ENCODE data around the gene SLC25A5. TPM values are rescaled to one million over a fixed set of nuclear protein-coding genes. Genes with fewer than 3 reads are reported as not detected.
"Not testable (repeated sequence)": the region's sequence is repeated elsewhere in the genome, so short reads cannot be mapped to it uniquely, and the experiment has no call there.

Gene SLC25A5
- total and polyA plus RNA-seq, 5 donors from 2014 or later: 165 to 336 (median 262) TPM

DNA sequence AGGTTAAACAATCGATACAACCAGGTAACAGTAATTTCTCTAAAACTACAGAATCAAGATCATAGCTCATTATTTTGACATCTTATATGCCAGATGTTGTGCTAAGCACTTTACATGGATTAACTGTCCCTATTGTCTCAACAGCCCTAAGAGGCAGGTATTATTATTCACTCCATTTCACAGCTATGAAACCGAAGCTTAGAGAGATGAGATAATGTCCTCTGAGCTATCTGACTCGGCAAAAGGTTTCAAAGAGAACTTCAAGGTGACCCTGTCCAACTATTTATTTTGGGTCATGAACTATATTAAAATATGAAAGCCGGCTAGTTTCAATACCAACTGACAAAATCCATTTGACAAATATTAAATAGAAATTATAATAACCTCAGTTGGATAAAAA is 10.3 kb downstream of the SLC25A5 start:
- H3K9me3 Mint-ChIP-seq: no peaks in the 10 kb centered on the region

DNA sequence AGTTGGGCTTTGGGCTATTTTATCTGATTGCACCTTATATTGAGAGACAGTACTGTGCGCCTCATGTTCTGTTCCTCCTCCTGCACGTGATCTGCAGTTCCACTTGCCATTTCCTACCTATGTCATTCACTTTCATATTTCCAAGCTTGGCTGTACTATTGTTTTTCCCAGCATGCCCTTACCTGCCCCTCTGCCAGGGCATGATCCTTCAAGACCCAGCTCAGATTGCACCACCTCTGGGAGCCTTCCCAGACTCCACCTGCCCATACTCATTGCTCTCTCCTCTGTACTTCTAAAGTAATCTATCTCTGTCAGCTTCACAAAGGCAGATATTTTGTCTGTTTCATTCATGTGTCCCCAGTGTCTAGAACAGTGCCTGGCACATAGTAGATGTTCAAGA is 11.6 kb downstream of the SLC25A5 start:
- Histone ChIP-seq H3K27me3 (ENCODE audit: control insufficient read depth, insufficient read depth, low read length) (no peaks in the 10 kb centered on the region), H3K36me3 (ENCODE audit: control insufficient read depth, insufficient read depth, low read length) (no peaks in the 10 kb centered on the region), H3K4me3 (ENCODE audit: low read depth, low read length) (no peak overlapping the region), H3K9me3 (ENCODE audit: control insufficient read depth in 2 of 2, low read length in 2 of 2) (no peaks in the 10 kb centered on the region), H3K27ac (ENCODE audit: insufficient read depth, low read length, poor library complexity, severe bottlenecking) (no peak overlapping the region), H3K4me1 (ENCODE audit: control insufficient read depth, insufficient read depth, low read length, poor library complexity, severe bottlenecking) (peaks cover 6% of the 10 kb centered on the region)
- DNase-seq (no peak), ATAC-seq (ENCODE audit: low read depth in 2 of 2) (no peak)
- Mint-ChIP-seq H3K4me1 (peaks cover 0 to 8% (median 2%) of the 10 kb centered on the region in 4 donors), H3K9me3 (no peaks in the 10 kb centered on the region), H3K4me3 (no peak overlapping the region), H3K36me3 (no peaks in the 10 kb centered on the region), H3K27ac (no peak overlapping the region), H3K27me3 (no peaks in the 10 kb centered on the region)

More for the DNA sequence above, 10.3 kb downstream of the SLC25A5 start:
- Mint-ChIP-seq H3K4me1 (peaks cover 0 to 8% (median 2%) of the 10 kb centered on the region in 4 donors), H3K27ac (no peak overlapping the region), H3K4me3 (no peak overlapping the region), H3K27me3 (no peaks in the 10 kb centered on the region), H3K36me3 (no peaks in the 10 kb centered on the region)
- Histone ChIP-seq H3K36me3 (ENCODE audit: control insufficient read depth, insufficient read depth, low read length) (no peaks in the 10 kb centered on the region), H3K9me3 (ENCODE audit: control insufficient read depth in 2 of 2, low read length in 2 of 2) (no peaks in the 10 kb centered on the region), H3K27me3 (ENCODE audit: control insufficient read depth, insufficient read depth, low read length) (no peaks in the 10 kb centered on the region), H3K4me1 (ENCODE audit: control insufficient read depth, insufficient read depth, low read length, poor library complexity, severe bottlenecking) (peaks cover 6% of the 10 kb centered on the region), H3K27ac (ENCODE audit: insufficient read depth, low read length, poor library complexity, severe bottlenecking) (no peak overlapping the region), H3K4me3 (ENCODE audit: low read depth, low read length) (no peak overlapping the region)
- no peak for DNase-seq
- no peak for ATAC-seq (ENCODE audit: low read depth in 2 of 2)

DNA sequence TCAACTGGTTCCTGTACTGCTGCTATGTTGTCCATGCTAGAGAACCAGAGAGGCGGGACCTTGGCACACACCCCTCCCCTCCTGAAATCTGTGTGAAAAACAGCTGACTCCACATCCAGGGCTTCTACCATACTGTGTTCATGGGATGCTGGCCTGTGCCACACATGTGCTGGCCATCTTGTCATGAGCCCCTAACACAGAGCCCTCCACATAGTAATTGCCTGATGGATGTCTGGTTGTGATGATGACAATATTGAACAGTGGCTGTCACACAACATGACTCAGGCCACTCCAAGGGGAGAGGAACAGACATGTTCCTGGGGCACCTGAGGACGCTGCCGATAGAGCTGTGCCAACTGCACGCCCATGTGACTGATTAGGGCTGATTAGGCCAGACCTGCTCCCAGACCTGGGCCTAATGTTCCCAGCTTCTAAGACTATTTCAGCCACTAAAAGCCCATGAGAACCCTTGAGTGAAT is 13.1 kb downstream of the SLC25A5 start:
- H3K36me3 ChIP-seq (ENCODE audit: control insufficient read depth, insufficient read depth, low read length): no peaks in the 10 kb centered on the region
- Mint-ChIP-seq H3K4me3 (no peak overlapping the region), H3K4me1 (peaks cover 0 to 8% (median 2%) of the 10 kb centered on the region in 4 donors), H3K27me3 (no peaks in the 10 kb centered on the region), H3K9me3 (peaks cover 0 to 1% (median 0%) of the 10 kb centered on the region in 7 donors), H3K27ac (no peak overlapping the region), H3K36me3 (no peaks in the 10 kb centered on the region)
- no peak overlapping the region for H3K4me3 ChIP-seq (ENCODE audit: low read depth, low read length)
- H3K27me3 ChIP-seq (ENCODE audit: control insufficient read depth, insufficient read depth, low read length): no peaks in the 10 kb centered on the region
- no peak for DNase-seq
- peaks cover 6% of the 10 kb centered on the region for H3K4me1 ChIP-seq (ENCODE audit: control insufficient read depth, insufficient read depth, low read length, poor library complexity, severe bottlenecking)
- no peaks in the 10 kb centered on the region for H3K9me3 ChIP-seq (ENCODE audit: control insufficient read depth in 2 of 2, low read length in 2 of 2)
- no peak for ATAC-seq (ENCODE audit: low read depth in 2 of 2)
- H3K27ac ChIP-seq (ENCODE audit: insufficient read depth, low read length, poor library complexity, severe bottlenecking): no peak overlapping the region

DNA sequence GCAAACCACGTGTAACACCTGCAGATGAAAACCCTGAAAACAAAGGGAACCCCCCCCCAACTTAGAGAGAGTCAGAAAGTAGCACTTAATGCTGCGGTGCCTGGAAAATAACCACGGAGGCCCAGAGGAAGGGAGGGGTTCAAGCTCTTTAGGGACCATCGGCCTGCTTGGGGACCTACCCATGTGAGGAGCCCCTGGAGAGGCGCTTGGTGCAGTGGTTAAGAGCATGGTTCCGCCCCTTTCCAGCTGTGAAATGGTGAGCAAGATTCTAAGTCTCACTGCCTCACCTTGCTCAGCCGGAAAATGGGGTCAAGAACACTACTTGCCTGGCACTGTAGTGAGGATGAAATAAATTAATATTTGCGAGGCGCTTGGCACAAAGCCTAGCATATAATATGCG is 13.8 kb downstream of the SLC25A5 start:
- Mint-ChIP-seq H3K27me3 (no peaks in the 10 kb centered on the region), H3K4me3 (peak overlapping the region in 3 of 4 donors; percentile 71 to 84 (median 79)), H3K4me1 (peaks cover 0 to 8% (median 2%) of the 10 kb centered on the region in 4 donors), H3K36me3 (no peaks in the 10 kb centered on the region), H3K9me3 (peaks cover 0 to 1% (median 0%) of the 10 kb centered on the region in 7 donors), H3K27ac (peak overlapping the region in 2 of 3 donors; percentile 56 to 65)
- H3K4me3 ChIP-seq (ENCODE audit: low read depth, low read length): peak overlapping the region; percentile 51
- ATAC-seq (ENCODE audit: low read depth in 2 of 2) (no peak), DNase-seq (no peak)
- no peaks in the 10 kb centered on the region for H3K27me3 ChIP-seq (ENCODE audit: control insufficient read depth, insufficient read depth, low read length)
- no peaks in the 10 kb centered on the region for H3K36me3 ChIP-seq (ENCODE audit: control insufficient read depth, insufficient read depth, low read length)
- no peak overlapping the region for H3K27ac ChIP-seq (ENCODE audit: insufficient read depth, low read length, poor library complexity, severe bottlenecking)
- H3K9me3 ChIP-seq (ENCODE audit: control insufficient read depth in 2 of 2, low read length in 2 of 2): no peaks in the 10 kb centered on the region
- H3K4me1 ChIP-seq (ENCODE audit: control insufficient read depth, insufficient read depth, low read length, poor library complexity, severe bottlenecking): peaks cover 6% of the 10 kb centered on the region

DNA sequence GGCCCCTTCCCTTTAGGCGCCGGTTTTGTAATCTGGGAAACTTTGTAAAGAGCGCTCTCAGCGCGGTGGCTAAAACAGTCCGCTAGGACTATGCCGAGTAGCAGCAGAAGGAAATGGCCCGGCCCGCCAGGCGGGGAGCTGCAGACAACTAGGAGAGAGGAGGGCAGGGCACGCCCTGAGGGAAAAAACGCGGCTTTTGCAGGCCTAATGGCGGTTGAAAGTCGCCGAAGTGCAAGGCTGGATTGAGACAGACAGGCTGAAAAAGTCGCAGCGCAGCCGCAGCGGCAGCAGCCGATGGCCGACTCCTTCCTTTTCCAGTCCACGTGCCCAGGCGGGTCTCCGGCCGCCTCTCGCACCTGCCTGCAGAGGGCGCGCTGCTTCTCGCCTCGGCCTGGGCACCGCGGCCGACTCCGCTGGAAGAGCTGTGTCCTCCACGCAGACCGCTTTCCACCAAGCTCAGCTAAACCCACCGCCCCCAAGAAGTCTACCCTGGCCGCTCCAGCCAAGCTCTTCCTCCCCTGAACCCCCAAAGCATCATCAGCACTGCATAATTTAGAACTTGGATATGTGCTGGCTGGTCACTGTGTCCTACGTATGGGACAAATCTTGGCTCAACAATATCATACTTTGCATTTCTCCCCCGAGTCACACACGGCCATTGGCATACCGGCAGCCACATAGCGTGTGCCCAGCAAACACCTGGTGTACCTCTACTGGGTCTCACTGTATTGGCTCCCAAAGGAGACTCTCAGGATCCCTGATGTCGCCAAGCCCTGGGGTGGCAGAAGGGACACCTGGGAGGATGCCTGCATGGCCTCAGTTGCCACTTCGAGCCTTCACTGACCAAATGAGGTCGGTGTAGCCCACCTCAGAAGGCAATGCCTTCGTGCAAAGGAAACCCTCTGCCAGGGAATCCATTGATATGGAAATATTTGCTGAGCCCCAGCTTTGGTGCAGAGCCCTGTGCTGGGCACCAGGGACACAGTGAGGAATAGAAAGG is 14.5 kb downstream of the SLC25A5 start:
- H3K4me1 ChIP-seq (ENCODE audit: control insufficient read depth, insufficient read depth, low read length, poor library complexity, severe bottlenecking): peaks cover 6% of the 10 kb centered on the region
- H3K36me3 ChIP-seq (ENCODE audit: control insufficient read depth, insufficient read depth, low read length): no peaks in the 10 kb centered on the region
- H3K27ac ChIP-seq (ENCODE audit: insufficient read depth, low read length, poor library complexity, severe bottlenecking): no peak overlapping the region
- H3K27me3 Mint-ChIP-seq: no peaks in the 10 kb centered on the region
- no peaks in the 10 kb centered on the region for H3K27me3 ChIP-seq (ENCODE audit: control insufficient read depth, insufficient read depth, low read length)
- H3K4me3 Mint-ChIP-seq: peak overlapping the region; percentile 71 to 84 (median 80)
- ATAC-seq (ENCODE audit: low read depth in 2 of 2) (peak; percentile 79 to 82), DNase-seq (peak; percentile 36 to 67 (median 59))
- H3K36me3 Mint-ChIP-seq: no peaks in the 10 kb centered on the region
- peaks cover 0 to 1% (median 0%) of the 10 kb centered on the region in 7 donors for H3K9me3 Mint-ChIP-seq
- peak overlapping the region; percentile 16 to 65 (median 56) for H3K27ac Mint-ChIP-seq
- peaks cover 0 to 8% (median 2%) of the 10 kb centered on the region in 4 donors for H3K4me1 Mint-ChIP-seq
- H3K9me3 ChIP-seq (ENCODE audit: control insufficient read depth in 2 of 2, low read length in 2 of 2): no peaks in the 10 kb centered on the region
- peak overlapping the region; percentile 51 for H3K4me3 ChIP-seq (ENCODE audit: low read depth, low read length)

DNA sequence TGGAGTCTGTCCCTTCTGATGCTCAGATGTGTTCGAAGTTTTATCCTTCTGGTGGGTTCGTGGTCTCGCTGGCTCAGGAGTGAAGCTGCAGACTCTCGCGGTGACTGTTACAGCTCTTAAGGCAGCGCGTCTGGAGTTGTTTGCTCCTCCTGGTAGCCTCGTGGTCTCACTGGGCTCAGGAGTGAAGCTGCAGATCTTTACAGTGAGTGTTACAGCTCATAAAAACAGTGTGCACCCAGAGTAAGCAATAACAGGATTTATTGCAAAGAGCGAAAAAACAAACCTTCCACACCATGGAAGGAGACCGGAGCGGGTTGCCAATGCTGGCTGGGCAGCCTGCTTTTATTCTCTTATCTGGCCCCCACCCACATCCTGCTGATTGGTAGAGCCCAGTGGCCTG is 18.5 kb downstream of the SLC25A5 start:
- DNase-seq: no peak
- H3K27ac Mint-ChIP-seq: no peak overlapping the region
- peaks cover 4 to 10% (median 7%) of the 10 kb centered on the region in 4 donors for H3K4me1 Mint-ChIP-seq
- H3K27me3 Mint-ChIP-seq: no peaks in the 10 kb centered on the region
- Histone ChIP-seq H3K27me3 (ENCODE audit: control insufficient read depth, insufficient read depth, low read length) (no peaks in the 10 kb centered on the region), H3K36me3 (ENCODE audit: control insufficient read depth, insufficient read depth, low read length) (no peaks in the 10 kb centered on the region), H3K9me3 (ENCODE audit: control insufficient read depth in 2 of 2, low read length in 2 of 2) (no peaks in the 10 kb centered on the region), H3K27ac (ENCODE audit: insufficient read depth, low read length, poor library complexity, severe bottlenecking) (no peak overlapping the region), H3K4me1 (ENCODE audit: control insufficient read depth, insufficient read depth, low read length, poor library complexity, severe bottlenecking) (peaks cover 6% of the 10 kb centered on the region), H3K4me3 (ENCODE audit: low read depth, low read length) (no peak overlapping the region)
- ATAC-seq (ENCODE audit: low read depth in 2 of 2): no peak
- peaks cover 3% of the 10 kb centered on the region for H3K36me3 Mint-ChIP-seq
- H3K4me3 Mint-ChIP-seq: no peak overlapping the region
- H3K9me3 Mint-ChIP-seq: peaks cover 0 to 2% (median 0%) of the 10 kb centered on the region in 7 donors

DNA sequence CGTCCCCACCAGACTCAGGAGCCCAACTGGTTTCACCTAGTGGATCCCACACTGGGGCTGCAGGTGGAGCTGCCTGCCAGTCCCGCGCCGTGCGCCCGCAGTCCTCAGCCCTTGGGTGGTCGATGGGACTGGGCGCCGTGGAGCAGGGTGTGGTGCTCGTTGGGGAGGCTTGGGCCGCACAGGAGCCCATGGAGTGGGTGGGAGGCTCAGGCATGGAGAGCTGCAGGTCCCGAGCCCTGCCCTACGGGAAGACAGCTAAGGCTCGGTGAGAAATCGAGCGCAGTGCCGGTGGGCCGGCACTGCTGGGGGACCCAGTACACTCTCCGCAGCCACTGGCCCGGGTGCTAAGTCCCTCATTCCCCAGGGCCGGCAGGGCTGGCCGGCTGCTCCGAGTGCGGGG is 19.5 kb downstream of the SLC25A5 start:
- not testable (repeated sequence) for H3K27ac ChIP-seq (ENCODE audit: insufficient read depth, low read length, poor library complexity, severe bottlenecking); H3K36me3 Mint-ChIP-seq; H3K9me3 ChIP-seq (ENCODE audit: control insufficient read depth in 2 of 2, low read length in 2 of 2); H3K27me3 Mint-ChIP-seq; DNase-seq; H3K4me1 ChIP-seq (ENCODE audit: control insufficient read depth, insufficient read depth, low read length, poor library complexity, severe bottlenecking); H3K4me3 Mint-ChIP-seq; H3K27me3 ChIP-seq (ENCODE audit: control insufficient read depth, insufficient read depth, low read length); H3K9me3 Mint-ChIP-seq; H3K27ac Mint-ChIP-seq; H3K4me3 ChIP-seq (ENCODE audit: low read depth, low read length); H3K36me3 ChIP-seq (ENCODE audit: control insufficient read depth, insufficient read depth, low read length); H3K4me1 Mint-ChIP-seq; ATAC-seq (ENCODE audit: low read depth in 2 of 2)
